ENCODE measurements around the gene COBL.

- TF ChIP-seq, protein P1, sequence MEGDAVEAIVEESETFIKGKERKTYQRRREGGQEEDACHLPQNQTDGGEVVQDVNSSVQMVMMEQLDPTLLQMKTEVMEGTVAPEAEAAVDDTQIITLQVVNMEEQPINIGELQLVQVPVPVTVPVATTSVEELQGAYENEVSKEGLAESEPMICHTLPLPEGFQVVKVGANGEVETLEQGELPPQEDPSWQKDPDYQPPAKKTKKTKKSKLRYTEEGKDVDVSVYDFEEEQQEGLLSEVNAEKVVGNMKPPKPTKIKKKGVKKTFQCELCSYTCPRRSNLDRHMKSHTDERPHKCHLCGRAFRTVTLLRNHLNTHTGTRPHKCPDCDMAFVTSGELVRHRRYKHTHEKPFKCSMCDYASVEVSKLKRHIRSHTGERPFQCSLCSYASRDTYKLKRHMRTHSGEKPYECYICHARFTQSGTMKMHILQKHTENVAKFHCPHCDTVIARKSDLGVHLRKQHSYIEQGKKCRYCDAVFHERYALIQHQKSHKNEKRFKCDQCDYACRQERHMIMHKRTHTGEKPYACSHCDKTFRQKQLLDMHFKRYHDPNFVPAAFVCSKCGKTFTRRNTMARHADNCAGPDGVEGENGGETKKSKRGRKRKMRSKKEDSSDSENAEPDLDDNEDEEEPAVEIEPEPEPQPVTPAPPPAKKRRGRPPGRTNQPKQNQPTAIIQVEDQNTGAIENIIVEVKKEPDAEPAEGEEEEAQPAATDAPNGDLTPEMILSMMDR (conservative IDR thresholded peaks at IDR 0.05; ENCODE audit: low read depth, low read length) = no peak
- no peak for TF ChIP-seq EZH2 (IDR thresholded peaks at IDR 0.05; ENCODE audit: low read length, unreplicated experiment)
These were observed 90.4 kb downstream of the COBL start for GRCh38 chr7:51226063-51226755.

All from PC-3 (cell line).